Activated CD8-positive, alpha-beta memory T cell treated with anti-CD3 and anti-CD28 coated beads, Interleukin-2, amount 50 U/mL, for 1 hour (primary cell): ENCODE results near the gene ZNF438.
"Not testable (repeated sequence)": the region's sequence is repeated elsewhere in the genome, so short reads cannot be mapped to it uniquely, and the experiment has no call there.

Experiments
- DNase-seq: peaks from one replicate; pipeline ENCODE4 v3.0.0-alpha.2; 2020; ENCODE audit errors: extremely low read depth

Gene ZNF438

DNA sequence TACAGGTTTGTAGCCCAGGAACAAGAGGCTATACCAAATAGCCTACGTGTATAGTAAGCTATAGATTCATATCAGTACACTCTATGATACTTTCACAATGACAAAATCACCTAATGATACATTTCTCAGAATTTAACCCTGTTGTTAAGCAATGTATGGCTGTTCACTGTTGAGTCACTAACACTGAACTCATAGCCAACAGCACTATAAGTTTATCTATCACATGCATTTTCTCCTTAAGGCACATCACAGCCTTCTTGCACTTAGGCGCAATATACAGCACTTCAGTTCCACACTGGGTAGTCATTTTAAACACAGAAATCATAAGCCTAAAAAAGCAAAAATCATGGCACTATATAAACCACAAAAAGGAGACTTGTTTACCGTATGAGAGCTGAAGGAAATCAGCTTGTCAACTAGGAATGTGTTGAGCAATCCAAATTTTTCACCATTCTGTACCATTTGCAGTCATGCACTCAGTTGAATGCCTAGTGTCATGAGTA, 45.6 kb downstream of the ZNF438 start:
- DNase-seq: no peak

DNA sequence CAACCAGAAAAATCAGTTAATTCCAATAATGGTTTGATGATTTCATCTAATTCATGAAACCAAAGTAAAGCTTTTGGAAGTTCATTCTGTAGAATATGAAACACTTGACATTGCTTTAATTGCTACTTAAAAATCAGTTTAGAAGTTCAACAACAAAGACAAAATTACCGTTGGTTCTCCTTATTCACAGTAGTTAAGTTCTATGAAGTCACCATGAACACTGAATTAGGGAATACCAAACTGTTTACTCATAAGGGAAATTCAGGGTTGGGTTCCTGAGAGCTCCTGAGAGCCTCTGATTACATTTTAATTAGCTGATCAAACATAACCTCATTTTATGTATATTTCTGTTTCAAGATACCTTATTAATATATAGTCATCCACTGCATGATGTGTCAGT, 46.2 kb downstream of the ZNF438 start:
- no peak for DNase-seq

DNA sequence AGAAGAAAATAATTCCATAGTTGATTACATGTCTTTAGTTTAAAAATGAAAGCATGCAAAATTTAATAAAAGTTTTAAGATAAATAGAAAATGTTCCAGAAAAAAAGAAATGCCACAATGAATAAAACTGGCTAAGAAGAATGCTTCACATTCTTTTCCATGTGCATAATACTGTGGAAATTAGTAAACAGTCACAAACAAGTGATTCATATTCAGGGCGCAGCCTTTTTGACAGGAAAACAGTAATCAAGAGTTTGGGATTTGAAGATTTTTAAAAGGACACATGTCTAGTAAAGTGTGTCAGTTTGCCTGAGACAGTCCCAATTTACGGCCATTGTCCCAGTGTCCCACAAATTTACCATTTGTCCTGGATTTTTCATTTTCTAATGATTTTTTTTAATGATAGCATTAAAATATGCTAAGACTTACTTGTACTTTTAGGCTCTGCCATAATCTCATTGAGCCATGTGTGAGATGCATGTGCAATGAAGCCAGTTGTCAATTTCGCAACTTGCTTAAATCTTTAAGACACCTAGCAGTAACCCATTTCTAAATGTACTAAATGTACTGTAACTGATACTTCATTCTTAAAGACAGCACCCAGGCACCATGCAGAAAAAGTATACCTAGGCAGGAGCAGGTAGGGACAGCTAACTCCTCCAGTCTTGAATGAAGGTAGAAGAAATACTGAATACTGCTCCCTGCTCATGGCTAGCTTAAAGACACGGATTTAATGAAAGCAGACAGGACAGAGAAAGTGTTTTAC, 46.9 kb downstream of the ZNF438 start:
- no peak for DNase-seq

DNA sequence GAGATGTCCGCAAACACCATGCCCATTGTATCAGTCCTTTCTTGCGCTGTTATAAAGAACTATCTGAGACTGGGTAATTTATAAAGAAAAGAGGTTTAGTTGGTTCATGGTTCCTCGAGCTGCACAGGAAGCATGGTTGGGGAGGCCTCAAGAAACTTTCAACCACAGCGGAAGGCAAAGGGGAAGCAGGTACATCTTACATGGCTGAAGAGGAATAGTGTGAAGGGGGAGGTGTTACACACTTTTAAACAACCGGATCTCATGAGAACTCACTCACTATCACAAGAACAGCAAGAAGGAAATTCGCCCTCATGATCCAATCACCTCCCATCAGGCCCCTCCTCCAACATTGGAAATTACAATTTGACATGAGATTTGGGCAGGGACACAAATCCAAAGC, 48.5 kb downstream of the ZNF438 start:
- DNase-seq: not testable (repeated sequence)

DNA sequence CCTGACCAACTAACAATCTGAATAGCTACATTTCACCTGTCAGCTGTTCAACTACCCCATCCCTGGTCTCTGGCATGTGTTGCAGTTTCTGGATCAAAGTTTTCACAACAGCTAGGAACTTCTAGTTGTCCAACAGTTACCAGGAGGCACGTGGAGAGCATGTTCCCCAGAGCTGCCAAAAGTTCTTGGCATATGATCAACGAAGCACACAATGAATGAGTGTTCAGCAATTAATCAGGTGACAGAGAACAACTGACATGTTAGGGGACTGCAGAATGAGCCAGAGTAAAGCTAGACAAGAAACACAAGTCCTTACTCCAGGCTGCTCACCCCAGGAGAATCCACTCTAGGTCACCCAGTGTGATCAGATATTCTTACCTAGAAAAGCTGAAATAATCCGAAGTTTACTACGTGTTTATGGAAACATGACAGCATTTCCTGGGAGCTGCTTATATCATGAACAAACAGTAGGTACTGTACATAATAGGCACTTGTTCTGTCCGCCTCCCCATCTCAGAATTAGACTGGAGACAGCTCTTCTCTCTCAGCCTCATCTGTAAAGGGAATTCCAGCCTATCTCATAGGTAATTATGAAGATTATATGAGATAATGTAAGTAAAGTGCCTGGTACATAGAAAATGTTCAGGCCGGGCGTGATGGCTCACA, 50.6 kb downstream of the ZNF438 start:
- DNase-seq: no peak

DNA sequence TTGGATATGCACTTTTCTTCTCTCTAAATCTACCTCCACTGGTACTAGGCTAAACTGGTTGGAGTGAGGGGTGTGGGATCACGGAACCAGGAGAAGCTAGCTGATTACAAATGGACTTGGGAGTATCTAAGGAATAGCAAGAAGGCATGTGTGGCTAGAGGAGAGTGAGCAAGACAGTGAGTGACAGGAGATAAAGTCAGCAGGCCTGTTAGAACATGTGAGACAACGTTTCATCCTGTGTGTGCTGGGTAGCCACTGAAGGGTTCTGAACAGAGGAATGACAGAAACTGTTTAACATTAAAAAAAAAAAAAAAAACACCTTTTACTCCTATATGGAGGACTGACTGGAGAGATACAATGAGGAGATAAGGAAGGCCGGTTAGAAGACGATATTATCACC, 51.7 kb downstream of the ZNF438 start:
- no peak for DNase-seq

DNA sequence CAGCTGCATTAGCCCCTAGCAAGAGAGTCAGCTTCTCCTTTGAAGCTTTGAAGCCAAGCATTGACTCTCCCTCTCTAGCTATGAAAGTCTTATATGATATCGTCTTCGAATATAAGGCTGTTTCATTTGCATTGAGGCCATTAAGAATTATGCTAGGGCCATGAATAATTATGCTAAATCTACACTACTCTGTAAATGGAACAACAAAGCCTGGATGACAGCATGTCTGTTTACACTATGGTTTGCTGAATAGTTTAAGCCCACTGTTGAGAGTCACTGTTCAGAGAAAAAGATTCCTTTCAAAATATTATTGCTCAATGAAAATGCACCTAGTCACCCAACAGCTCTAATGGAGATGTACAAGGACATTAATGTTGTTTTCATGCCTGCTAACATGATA, 52.8 kb downstream of the ZNF438 start:
- DNase-seq: no peak

DNA sequence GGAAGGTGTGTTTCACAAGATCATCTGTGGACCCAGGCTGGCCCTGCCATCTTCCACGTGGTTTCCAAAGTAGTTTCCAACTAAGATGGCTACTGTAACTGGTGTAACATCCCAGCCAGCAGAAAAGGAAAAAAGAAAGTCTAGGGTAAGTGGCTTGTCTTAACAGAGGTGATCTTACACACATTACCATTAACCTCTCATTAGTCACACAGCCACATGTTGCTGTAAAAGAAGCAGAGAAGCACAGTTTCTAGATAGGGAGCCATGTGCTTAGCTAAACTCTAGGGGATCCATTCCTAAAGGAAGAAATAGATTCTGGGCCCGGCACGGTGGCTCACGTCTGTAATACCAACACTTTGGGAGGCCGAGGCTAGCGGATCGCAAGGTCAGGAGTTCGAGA, 54.3 kb downstream of the ZNF438 start:
- no peak for DNase-seq

DNA sequence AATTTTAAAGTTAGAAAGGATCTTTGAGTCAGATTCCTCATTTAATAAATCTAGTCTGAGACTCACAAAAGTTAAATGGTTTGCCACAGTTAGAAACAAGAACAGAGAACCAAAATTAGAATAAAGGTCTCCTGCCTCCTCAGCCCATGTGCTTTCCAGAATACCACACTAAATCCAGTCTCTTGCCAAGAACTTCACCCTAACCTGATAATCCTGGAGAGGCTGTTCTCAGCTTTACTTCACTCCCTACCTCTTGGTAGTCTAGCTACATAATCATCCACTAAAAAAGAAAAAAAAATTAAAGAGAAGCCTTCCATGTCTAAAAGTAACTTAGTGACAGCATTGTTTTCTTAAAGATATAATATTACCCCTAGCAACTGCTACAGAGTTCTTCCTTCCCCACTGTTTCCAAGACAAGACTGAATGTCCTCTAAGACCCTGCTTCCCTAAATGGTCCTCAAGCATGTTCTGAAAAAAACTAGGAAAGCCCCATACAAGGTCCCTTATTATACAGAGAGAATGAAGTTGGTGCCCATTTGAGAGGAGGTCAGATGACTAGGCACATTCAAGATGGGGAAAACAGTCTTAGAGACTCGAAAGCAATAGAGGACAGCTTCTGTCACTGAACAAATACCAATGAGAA, 56.8 kb downstream of the ZNF438 start:
- no peak for DNase-seq

DNA sequence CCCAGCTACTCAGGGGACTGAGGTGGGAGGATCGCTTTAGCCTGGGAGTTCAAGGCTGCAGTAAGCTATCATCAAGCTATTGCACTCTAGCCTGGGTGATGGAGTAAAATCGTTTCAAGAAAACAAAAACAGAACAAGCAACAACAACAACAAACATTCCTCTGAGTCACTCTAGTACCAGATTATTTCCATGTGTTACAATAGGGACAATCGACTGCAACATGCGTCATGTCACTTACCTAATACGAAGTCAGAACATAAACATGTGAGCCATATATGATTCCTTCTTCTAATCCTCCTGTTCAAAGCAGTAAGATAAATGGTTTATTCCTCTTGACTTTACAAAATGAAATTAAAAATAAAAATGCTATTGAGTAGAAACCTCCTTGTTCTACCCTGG, 57.3 kb downstream of the ZNF438 start:
- DNase-seq: no peak

DNA sequence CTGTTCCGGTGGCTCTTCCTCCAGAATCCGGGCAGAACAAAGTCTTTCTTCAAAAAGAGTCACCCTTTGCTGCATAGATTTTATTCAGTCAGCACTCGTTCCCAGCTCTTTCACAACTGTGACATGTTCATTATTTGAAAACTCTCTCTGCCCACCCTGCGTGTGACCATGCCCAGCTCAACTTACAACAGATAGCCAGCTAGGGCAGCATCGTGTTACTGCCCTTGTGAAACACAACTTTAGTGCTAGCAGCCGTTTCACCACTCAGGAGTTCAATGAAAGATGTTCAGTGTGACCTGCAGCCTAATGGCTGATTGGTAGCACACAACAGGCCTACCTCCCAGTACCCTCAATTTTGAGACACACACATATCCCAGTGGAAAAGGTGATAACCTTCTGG, 57.9 kb downstream of the ZNF438 start:
- no peak for DNase-seq

DNA sequence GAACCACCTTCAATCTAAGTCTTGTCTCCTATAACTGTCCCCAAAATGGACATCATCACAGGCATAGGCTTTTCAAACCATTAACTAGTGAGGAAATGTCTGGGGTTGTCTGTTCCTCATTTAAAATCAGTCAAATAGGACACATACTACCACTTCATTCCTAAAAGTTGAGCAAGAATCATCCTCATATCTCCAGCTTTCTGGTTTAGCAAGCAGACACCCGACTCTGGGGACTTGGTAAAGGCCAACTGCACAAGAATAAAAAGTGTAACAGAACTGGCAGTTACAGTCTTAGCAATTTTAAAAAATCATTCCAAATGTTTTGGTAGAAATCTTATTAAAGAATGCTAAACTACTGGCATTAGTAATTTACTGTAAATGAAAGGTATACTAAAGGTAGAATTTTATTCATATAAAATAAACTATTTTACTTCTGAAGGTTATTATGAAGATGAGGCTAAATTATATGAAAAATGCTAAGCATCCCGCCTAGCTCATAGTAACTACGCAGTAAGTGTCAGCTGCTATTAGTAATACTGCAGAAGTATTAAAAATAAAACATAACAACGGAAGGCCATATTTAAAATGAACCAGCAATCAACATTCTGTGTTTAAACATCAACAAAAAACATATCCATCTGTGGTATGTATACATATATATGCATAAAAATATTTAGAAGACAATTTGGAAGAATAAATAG, 60.8 kb downstream of the ZNF438 start:
- DNase-seq: no peak

DNA sequence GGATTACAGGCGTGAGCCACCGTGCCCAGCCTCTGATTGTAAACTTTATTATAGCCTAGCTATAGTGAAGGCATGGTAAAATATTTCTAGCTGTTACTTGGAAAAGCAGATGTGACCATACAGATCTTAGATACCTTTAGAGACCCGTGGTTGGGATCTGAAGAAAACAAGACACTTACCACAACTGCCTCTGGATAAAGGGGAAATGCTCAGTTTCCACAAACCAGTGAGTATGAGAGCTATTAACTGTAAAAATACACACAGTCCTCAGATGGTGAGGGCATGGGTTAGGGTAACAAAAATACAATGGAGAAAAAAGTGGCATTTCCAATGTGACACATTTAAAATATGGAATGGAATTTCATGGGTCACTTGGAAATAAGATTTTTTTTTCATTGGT, 63.0 kb downstream of the ZNF438 start:
- no peak for DNase-seq

DNA sequence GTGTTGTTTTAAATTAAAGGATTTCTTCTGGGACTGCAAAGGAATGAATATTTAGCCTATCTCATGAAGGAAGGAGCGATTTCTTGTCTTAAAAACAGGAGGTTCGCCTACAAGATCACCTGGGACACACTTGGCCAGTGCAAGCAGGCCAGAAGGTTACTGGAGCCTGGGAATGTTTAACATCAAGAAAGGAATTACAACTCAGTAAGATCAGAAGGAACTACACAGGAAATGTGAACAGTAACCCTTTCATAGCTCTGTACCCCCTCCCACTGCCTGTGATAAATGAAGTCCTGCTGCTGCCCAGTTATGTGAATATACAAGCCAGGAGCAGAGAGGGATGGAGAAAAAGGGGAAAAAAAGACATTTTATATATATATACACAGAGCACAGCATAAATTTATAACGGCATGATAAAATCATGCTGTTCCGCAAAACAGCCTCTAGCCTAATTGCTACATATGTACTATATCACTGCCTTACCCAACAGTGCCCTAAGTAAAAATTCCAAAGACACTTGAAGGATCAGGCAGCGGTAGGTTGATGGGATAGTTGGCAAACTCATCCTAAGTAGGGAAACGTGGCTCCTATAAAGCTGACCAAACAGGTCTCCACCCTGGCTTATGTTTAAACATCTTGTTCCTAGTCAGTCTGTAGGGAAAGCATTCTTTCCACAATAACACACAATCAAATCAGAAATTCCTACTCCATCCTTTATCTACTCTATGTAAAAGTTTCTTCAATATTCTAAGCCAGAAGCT, 63.8 kb downstream of the ZNF438 start:
- no peak for DNase-seq

DNA sequence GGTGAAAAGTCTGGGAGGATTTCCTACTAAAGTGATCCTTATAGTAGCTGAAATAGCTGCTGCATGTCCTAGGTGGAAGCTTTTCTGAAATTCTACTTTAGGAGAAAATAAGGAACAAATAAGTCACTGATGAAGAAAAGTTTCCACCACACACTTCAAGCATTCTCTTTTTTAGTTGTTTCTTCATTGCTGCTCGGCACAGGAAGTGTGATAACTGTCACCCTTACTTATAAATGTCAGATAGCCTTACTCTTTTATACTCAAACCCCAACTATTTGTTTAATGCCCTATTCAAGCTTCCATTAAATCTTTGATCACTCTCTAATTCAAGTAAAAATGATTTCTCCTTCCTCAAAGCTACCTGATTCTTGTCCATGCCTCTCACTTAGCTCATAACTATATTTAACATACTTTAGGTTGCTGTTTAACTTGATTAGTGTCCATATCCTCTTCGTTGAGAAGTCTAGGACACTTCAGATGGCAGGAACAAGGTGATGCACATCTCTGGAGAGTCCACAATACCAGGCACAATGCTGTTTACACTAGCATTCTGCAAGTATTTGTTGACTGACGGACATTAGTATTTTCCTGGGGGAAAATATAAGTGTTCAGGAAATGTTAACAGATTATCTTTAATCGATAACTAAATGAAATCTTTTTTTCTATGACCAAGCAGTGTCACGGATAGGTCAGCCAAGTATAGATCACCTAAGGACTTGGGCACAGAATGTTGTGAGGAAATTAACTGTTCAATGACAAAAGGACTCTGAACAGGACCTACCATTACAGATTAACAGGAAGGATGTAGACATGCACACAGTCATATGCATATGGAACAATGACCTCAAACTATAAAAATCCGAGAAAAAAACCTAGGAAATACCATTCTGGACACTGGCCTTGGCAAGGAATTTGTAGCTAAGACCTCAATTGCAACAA, 67.4 kb downstream of the ZNF438 start:
- no peak for DNase-seq

DNA sequence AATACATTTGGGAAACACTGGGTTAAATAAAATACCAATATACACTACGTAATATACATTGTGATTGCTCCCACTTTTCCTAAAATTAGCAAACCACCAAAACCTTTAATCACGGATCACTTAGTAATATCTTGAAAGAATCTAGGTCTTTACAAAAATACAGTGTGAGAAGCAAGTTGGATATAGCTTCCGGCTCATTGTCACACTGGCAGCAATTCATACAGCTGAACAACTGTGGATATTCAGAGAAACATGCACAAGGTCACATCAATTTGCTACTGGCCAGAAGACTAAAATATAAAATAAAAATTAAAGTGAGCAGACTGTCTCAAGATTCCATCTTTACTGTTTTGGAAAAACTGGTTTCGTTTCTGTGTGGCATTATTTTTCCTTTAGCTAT, 69.1 kb downstream of the ZNF438 start:
- no peak for DNase-seq

DNA sequence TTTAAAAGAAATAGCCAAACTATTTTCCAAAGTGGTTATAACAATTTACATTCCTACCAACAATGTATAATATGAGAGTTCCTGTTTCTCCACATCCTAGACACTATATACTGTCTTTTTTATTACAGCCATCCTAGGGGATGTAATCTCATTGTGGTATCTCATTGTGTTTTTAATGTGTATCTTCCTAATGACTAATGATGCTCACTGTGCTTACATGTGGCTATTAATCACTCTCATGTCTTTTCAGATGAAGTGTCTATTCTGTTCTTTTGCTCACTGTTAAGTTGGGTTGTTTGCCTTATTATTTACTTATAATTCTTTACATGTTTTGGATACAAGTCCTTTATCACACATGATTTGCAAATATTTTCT, 71.8 kb downstream of the ZNF438 start:
- DNase-seq: no peak

DNA sequence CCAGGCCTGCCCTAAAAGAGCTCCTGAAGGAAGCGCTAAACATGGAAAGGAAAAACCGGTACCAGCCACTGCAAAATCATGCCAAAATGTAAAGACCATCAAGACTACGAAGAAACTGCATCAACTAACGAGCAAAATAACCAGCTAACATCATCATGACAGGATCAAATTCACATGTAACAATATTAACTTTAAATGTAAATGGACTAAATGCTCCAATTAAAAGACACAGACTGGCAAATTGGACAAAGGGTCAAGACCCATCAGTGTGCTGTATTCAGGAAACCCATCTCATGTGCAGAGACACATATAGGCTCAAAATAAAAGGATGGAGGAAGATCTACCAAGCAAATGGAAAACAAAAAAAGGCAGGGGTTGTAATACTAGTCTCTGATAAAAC, 82.4 kb downstream of the ZNF438 start:
- DNase-seq: not testable (repeated sequence)

DNA sequence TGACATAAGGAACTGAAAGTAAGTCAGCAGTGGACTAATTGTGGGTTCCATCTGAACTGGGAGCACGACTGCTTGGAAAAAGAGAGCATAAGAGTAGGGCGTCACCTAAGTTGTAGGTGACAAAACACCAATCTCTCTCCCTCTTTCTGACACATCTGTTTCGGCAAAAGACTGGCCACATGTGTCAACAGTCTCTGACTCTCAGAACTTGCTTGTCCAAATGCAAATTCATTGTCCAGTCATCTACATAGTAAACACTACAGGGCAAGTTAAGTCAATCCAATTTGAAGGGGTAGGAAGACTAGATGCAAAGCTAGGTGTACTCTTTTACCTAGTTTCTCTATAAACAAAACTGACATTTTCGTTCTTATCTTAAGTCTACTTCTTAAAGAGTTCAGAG, 87.7 kb downstream of the ZNF438 start:
- DNase-seq: no peak

DNA sequence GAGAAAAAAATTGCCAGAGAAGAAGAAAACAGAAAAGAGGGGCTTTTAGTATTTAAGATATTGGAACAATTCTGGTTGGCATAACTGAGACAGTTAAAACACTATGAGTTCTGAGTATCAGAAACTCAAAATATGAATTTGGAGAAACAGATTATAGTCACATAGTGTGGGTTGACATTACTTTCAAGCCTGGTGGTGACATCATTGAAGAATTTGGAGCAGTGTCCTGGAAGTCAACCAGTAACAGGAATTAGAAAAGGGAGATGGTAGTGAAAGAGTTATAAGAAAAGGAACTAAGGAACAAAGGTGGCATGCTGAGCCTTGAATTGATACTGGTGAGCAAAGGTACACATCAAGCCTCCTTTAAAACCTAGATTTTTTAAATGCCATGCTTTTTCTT, 88.2 kb downstream of the ZNF438 start:
- DNase-seq: no peak

DNA sequence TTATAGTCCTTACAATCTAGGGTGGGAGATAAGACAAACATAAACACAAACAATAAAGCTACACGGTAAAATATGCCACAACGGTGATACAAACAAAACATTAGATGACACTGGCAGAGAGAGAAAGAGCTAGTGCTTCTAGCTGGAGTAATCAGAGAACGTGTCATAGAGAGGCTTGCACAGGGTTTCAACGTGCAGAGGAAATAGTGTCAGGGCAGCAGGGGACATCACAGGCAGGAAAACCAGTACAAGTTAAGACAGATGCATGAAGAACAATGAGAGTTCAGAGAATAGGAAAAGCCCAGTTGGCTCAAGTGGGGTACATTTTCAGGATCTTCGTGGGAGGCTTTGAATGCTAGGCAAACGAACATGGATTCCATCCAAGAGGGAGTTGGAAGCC, 91.4 kb downstream of the ZNF438 start:
- no peak for DNase-seq
